SK-N-SH (cell line): ENCODE data around the gene CEP19. TPM values are rescaled to one million over a fixed set of nuclear protein-coding genes. Genes with fewer than 3 reads are reported as not detected.

Experiments
- CTCF ChIA-PET: fragments of 300-600, 350-600 bp; formaldehyde crosslinking; extraction: SDS; loops from one replicate; lab custom pipeline; 2021; lab: Yijun Ruan, JAX
- POLR2A ChIA-PET: fragments of 350-600 bp; sonication (Branson Sonifier 250); formaldehyde crosslinking; extraction: SDS; loops from one replicate; lab custom pipeline; 2020; ENCODE audit warnings: antibody characterized with exemption, inconsistent platforms; lab: Yijun Ruan, JAX
- DNase-seq: peaks from one replicate; pipeline ENCODE4 v3.0.0; 2012
- H2AFZ ChIP-seq: fragments of 200-600 bp; sonication (generic); 2 replicates; pipeline ENCODE4 v1.8.1; 2016; ENCODE audit warnings: antibody characterized with exemption, mild to moderate bottlenecking, low read depth
- H3F3A ChIP-seq: fragments of 200-600 bp; sonication (generic); replicated peaks from 2 replicates; pipeline ENCODE3; 2016; ENCODE audit warnings: antibody characterized with exemption, mild to moderate bottlenecking; ENCODE audit not compliant: insufficient read depth
- H3K27ac ChIP-seq, 2 experiments: fragments of 200-500 bp in 1 of 2; fragments of 200-600 bp in 1 of 2; sonication (Bioruptor generic) in 1 of 2; sonication (generic), shearing (Covaris generic) in 1 of 2; 2 replicates each; pipeline versions ENCODE4 v1.5.1 to v1.6.1; 2014 to 2016; ENCODE audit warnings: low read depth in 2 of 2, inconsistent platforms in 1 of 2, low read length in 1 of 2, mild to moderate bottlenecking in 1 of 2, mixed read lengths in 1 of 2
- H3K27me3 ChIP-seq: fragments of 200-600 bp; sonication (generic), shearing (Covaris generic); 2 replicates; pipeline ENCODE4 v1.6.1; 2016; ENCODE audit warnings: mixed run types; ENCODE audit not compliant: insufficient read depth
- H3K36me3 ChIP-seq, 2 experiments: fragments of 200-500 bp in 1 of 2; fragments of 200-600 bp in 1 of 2; sonication (Bioruptor generic) in 1 of 2; sonication (generic) in 1 of 2; replicated peaks in 1 of 2; 2 replicates each; pipeline versions ENCODE3 to v1.5.1; 2014 to 2016; ENCODE audit warnings: low read length in 1 of 2, mild to moderate bottlenecking in 1 of 2; ENCODE audit not compliant: insufficient read depth in 2 of 2, control insufficient read depth in 1 of 2
- H3K4me1 ChIP-seq, 2 experiments: fragments of 200-500 bp in 1 of 2; fragments of 200-600 bp in 1 of 2; sonication (Bioruptor generic) in 1 of 2; sonication (generic), shearing (Covaris generic) in 1 of 2; 2 replicates each; pipeline versions ENCODE4 v1.5.1 to v1.6.1; 2014 to 2016; ENCODE audit warnings: low read depth in 1 of 2, low read length in 1 of 2, mixed run types in 1 of 2; ENCODE audit not compliant: insufficient read depth in 2 of 2, control insufficient read depth in 1 of 2
- H3K4me2 ChIP-seq: fragments of 200-600 bp; sonication (generic), shearing (Covaris generic); 2 replicates; pipeline ENCODE4 v1.6.1; 2017; ENCODE audit warnings: mixed run types
- H3K4me3 ChIP-seq, 2 experiments: fragments of 200-500 bp in 1 of 2; fragments of 200-600 bp in 1 of 2; sonication (Bioruptor generic) in 1 of 2; sonication (generic), shearing (Covaris generic) in 1 of 2; 2 replicates each; pipeline versions ENCODE4 v1.5.1 to v1.8.1; 2014 to 2016; ENCODE audit warnings: low read depth in 2 of 2, inconsistent platforms in 1 of 2, low read length in 1 of 2, mild to moderate bottlenecking in 1 of 2, mixed read lengths in 1 of 2, moderate library complexity in 1 of 2
- H3K79me2 ChIP-seq: fragments of 200-600 bp; sonication (generic); 2 replicates; pipeline ENCODE4 v1.8.1; 2017; ENCODE audit warnings: mild to moderate bottlenecking; ENCODE audit not compliant: insufficient read depth
- H3K9ac ChIP-seq: fragments of 200-600 bp; sonication (generic); 2 replicates; pipeline ENCODE4 v1.6.1; 2017; ENCODE audit warnings: mixed run types
- H3K9me2 ChIP-seq: fragments of 200-600 bp; sonication (generic); 2 replicates; pipeline ENCODE4 v1.6.1; 2017; ENCODE audit warnings: mixed run types
- H3K9me3 ChIP-seq: fragments of 200-600 bp; sonication (generic); 2 replicates; pipeline ENCODE4 v1.6.1; 2017; ENCODE audit warnings: mixed run types, mild to moderate bottlenecking, moderate library complexity
- H4K20me1 ChIP-seq: fragments of 200-600 bp; sonication (generic); 2 replicates; pipeline ENCODE4 v1.6.1; 2017; ENCODE audit warnings: mild to moderate bottlenecking, mixed run types; ENCODE audit not compliant: insufficient read depth
- ELF1 ChIP-seq: IDR thresholded peaks from 2 replicates; pipeline ENCODE4 v1.4.0; 2012
- FOXJ3 ChIP-seq: sonication (generic); formaldehyde crosslinking; IDR thresholded peaks from 2 replicates; pipeline ENCODE4 v1.5.1; 2020; ENCODE audit warnings: mild to moderate bottlenecking, missing genetic modification reagents
- GATA2 ChIP-seq: sonication (generic); formaldehyde crosslinking; IDR thresholded peaks from 2 replicates; pipeline ENCODE4 v1.5.0; 2020; ENCODE audit warnings: mild to moderate bottlenecking, missing genetic modification reagents
- IRF3 ChIP-seq: fragments of 150-350 bp; IDR thresholded peaks from 2 replicates; pipeline ENCODE4 v1.6.1; 2016; ENCODE audit warnings: mild to moderate bottlenecking, low read depth, low read length
- MXI1 ChIP-seq: IDR thresholded peaks from 2 replicates; pipeline ENCODE4 v1.6.1; 2012; ENCODE audit warnings: mild to moderate bottlenecking, low read depth, low read length, improper control_type of control experiment
- NFIC ChIP-seq: IDR thresholded peaks from 2 replicates; pipeline ENCODE4 v1.4.0; 2012; ENCODE audit warnings: borderline replicate concordance
- PBX3 ChIP-seq: IDR thresholded peaks from 2 replicates; pipeline ENCODE4; 2012
- POLR2AphosphoS5 ChIP-seq: IDR thresholded peaks from 2 replicates; pipeline ENCODE4 v1.6.1; 2012; ENCODE audit warnings: low read depth, low read length
- RAD21 ChIP-seq: IDR thresholded peaks from 2 replicates; pipeline ENCODE4 v1.6.1; 2012; ENCODE audit warnings: mild to moderate bottlenecking, low read length
- REST ChIP-seq: IDR thresholded peaks from 2 replicates; pipeline ENCODE4 v1.6.1; 2012; ENCODE audit warnings: mild to moderate bottlenecking, low read depth, low read length, moderate library complexity
- SMC3 ChIP-seq: IDR thresholded peaks from 2 replicates; pipeline ENCODE4 v1.6.1; 2012; ENCODE audit warnings: low read depth, low read length, improper control_type of control experiment
- TCF12 ChIP-seq: IDR thresholded peaks from 2 replicates; pipeline ENCODE4 v1.4.0; 2012
- WGBS: methylation state at CpG from one replicate; pipeline ENCODE4 v1.1.6; 2017; ENCODE audit warnings: low lambda C conversion rate; 5-methylcytosine and 5-hydroxymethylcytosine counted together
- polyA plus RNA-seq, 3 experiments: library from polyadenylated mRNA; depleted of rRNA; stranded (reverse); fragments of >200 nt; gene quantifications; 2 replicates each; pipeline ENCODE4 v1.2.3, GENCODE V29; 2012
- small RNA-seq, 7 experiments: library from RNA; depleted of rRNA; stranded (forward); fragments of <200 nt; gene quantifications; one replicate each; pipeline ENCODE3, GENCODE V24; 2012

The CEP19 gene
- polyA plus RNA-seq, 1 of the 3 experiments (the other 2 are of a cell fraction) = 2.6 TPM

- POLR2A ChIA-PET = no interaction called here
- 95% methylated on average over 24 of the region's 35 CpGs for WGBS
- DNase-seq = no peak
Measured at GRCh38 chr3:196659901-196660351, 52.1 kb downstream of the CEP19 start.

More at GRCh38 chr3:196659901-196660351, 52.1 kb downstream of the CEP19 start:
- Histone ChIP-seq H3K4me3 (no peak overlapping the region), H4K20me1 (no peaks in the 10 kb centered on the region), H3K9ac (no peak overlapping the region), H3K27me3 (no peaks in the 10 kb centered on the region), H3F3A (peaks cover 5% of the 10 kb centered on the region), H2AFZ (no peak overlapping the region), H3K9me2 (no peaks in the 10 kb centered on the region), H3K36me3 (no peaks in the 10 kb centered on the region), H3K4me2 (no peak overlapping the region), H3K4me1 (peaks cover 4 to 5% of the 10 kb centered on the region in 2 experiments; a peak in 2 of 4 replicates), H3K79me2 (no peaks in the 10 kb centered on the region), H3K27ac (no peak overlapping the region), H3K9me3 (no peaks in the 10 kb centered on the region)
- TF ChIP-seq FOXJ3 (CRISPR knock-in tag) (no peak), TCF12 (no peak), PBX3 (no peak), RAD21 (no peak), NFIC (no peak), MXI1 (no peak), SMC3 (no peak), ELF1 (no peak), IRF3 (no peak), GATA2 (CRISPR knock-in tag) (no peak), REST (no peak), POLR2AphosphoS5 (no peak)
- CTCF ChIA-PET = interaction anchor here (1.7 kb wide), 1 partner anchor 50 kb away, joined by 4 read pairs; no protein-coding TSS in a partner anchor

Small RNAs within 50 kb of the gene (small RNA-seq; reads per million reads assigned to genes)
- 0 reads per million in 7 experiments for gene RNU4-89P
- gene RNU6-646P = 0 reads per million in 7 experiments

Other genes starting within 250 kb of the CEP19 start
- gene RNF168, start 208.5 kb downstream of the CEP19 start, polyA plus RNA-seq (2012; rRNA removed) = 1.8 and 1.9 TPM in 2 replicates
- gene SMCO1, start 196.9 kb downstream of the CEP19 start, polyA plus RNA-seq (2012; rRNA removed) = not detected in 2 replicates
- gene WDR53, start 143.7 kb downstream of the CEP19 start, polyA plus RNA-seq (2012; rRNA removed) = 7.0 and 9.3 TPM in 2 replicates
- 3.2 and 4.2 TPM in 2 replicates for gene FBXO45, start 143.6 kb downstream of the CEP19 start, polyA plus RNA-seq (2012; rRNA removed)
- 0.19 and 0.25 TPM in 2 replicates for gene NRROS, start 72.6 kb downstream of the CEP19 start, polyA plus RNA-seq (2012; rRNA removed)
- 15.5 and 20.6 TPM in 2 replicates for gene PIGX, start 127 bp upstream of the CEP19 start, polyA plus RNA-seq (2012; rRNA removed)
- gene PAK2, start 27.6 kb upstream of the CEP19 start, polyA plus RNA-seq (2012; rRNA removed) = 27.9 and 28.8 TPM in 2 replicates
- 7.5 and 11.8 TPM in 2 replicates for gene SENP5, start 155.7 kb upstream of the CEP19 start, polyA plus RNA-seq (2012; rRNA removed)
- gene NCBP2, start 230.3 kb upstream of the CEP19 start, polyA plus RNA-seq (2012; rRNA removed) = 112 and 128 TPM in 2 replicates